ENCODE data around the gene NRP1.
"Not testable (repeated sequence)": the region's sequence is repeated elsewhere in the genome, so short reads cannot be mapped to it uniquely, and the experiment has no call there.

NRP1 gene

GRCh38 chr10:33321516-33321915 lies 13.0 kb downstream of the NRP1 start:
- no peak for DNase-seq (ENCODE audit: low spot score)

- no peak for DNase-seq (ENCODE audit: low spot score)
Observed at GRCh38 chr10:33320288-33320687, 14.2 kb downstream of the NRP1 start.

GRCh38 chr10:33315891-33316290 lies 18.6 kb downstream of the NRP1 start:
- no peak for DNase-seq (ENCODE audit: low spot score)

- no peak for DNase-seq (ENCODE audit: low spot score)
Observed at GRCh38 chr10:33314811-33315561, 19.5 kb downstream of the NRP1 start.

GRCh38 chr10:33311640-33312039 lies 22.8 kb downstream of the NRP1 start:
- DNase-seq (ENCODE audit: low spot score) = no peak

- no peak for DNase-seq (ENCODE audit: low spot score)
Observed at GRCh38 chr10:33310853-33311252, 23.6 kb downstream of the NRP1 start.

GRCh38 chr10:33309406-33309805 lies 25.1 kb downstream of the NRP1 start:
- no peak for DNase-seq (ENCODE audit: low spot score)

GRCh38 chr10:33307835-33308234 lies 26.6 kb downstream of the NRP1 start:
- DNase-seq (ENCODE audit: low spot score) = no peak

- no peak for DNase-seq (ENCODE audit: low spot score)
Observed at GRCh38 chr10:33306701-33307519, 27.6 kb downstream of the NRP1 start.

- no peak for DNase-seq (ENCODE audit: low spot score)
Observed at GRCh38 chr10:33306126-33306525, 28.3 kb downstream of the NRP1 start.

- no peak for DNase-seq (ENCODE audit: low spot score)
Observed at GRCh38 chr10:33304423-33305225, 29.8 kb downstream of the NRP1 start.

GRCh38 chr10:33303988-33304387 lies 30.5 kb downstream of the NRP1 start:
- no peak for DNase-seq (ENCODE audit: low spot score)

GRCh38 chr10:33302208-33302829 lies 32.1 kb downstream of the NRP1 start:
- DNase-seq (ENCODE audit: low spot score) = no peak

- no peak for DNase-seq (ENCODE audit: low spot score)
Observed at GRCh38 chr10:33301097-33301789, 33.2 kb downstream of the NRP1 start.

- DNase-seq (ENCODE audit: low spot score) = not testable (repeated sequence)
Observed at GRCh38 chr10:33300544-33300943, 33.9 kb downstream of the NRP1 start.

GRCh38 chr10:33298893-33299292 lies 35.6 kb downstream of the NRP1 start:
- no peak for DNase-seq (ENCODE audit: low spot score)

GRCh38 chr10:33298110-33298509 lies 36.4 kb downstream of the NRP1 start:
- DNase-seq (ENCODE audit: low spot score) = no peak

- DNase-seq (ENCODE audit: low spot score) = no peak
Observed at GRCh38 chr10:33295851-33296250, 38.6 kb downstream of the NRP1 start.

- DNase-seq (ENCODE audit: low spot score) = no peak
Observed at GRCh38 chr10:33293531-33294170, 40.8 kb downstream of the NRP1 start.

- no peak for DNase-seq (ENCODE audit: low spot score)
Observed at GRCh38 chr10:33293076-33293475, 41.4 kb downstream of the NRP1 start.

GRCh38 chr10:33291053-33291592 lies 43.3 kb downstream of the NRP1 start:
- no peak for DNase-seq (ENCODE audit: low spot score)
